Common myeloid progenitor, CD34-positive (primary cell): ENCODE measurements around the gene SLC49A3.

Experiments used
- CTCF ChIA-PET: fragments of 350-600 bp; sonication (Branson Sonifier 250); formaldehyde crosslinking; loops from one replicate; lab custom pipeline; 2021; ENCODE audit warnings: antibody characterized with exemption; lab: Charles Lee
- POLR2A ChIA-PET: fragments of 350-600 bp; sonication (Branson Sonifier 250); formaldehyde crosslinking; loops from one replicate; lab custom pipeline; 2021; ENCODE audit warnings: antibody characterized with exemption; lab: Charles Lee
- DNase-seq, 3 donors: peaks; one replicate each; pipeline versions ENCODE4 v3.0.0 to v3.0.0-alpha.2; 2013
- H3K27ac ChIP-seq, 2 experiments: 1 replicate in 1 of 2; 2 replicates in 1 of 2; pipeline ENCODE4 v1.7.0; 2013; ENCODE audit warnings: inconsistent platforms in 2 of 2, low read length in 2 of 2, mild to moderate bottlenecking in 2 of 2, low read depth in 1 of 2, moderate library complexity in 1 of 2; ENCODE audit not compliant: severe bottlenecking in 2 of 2, insufficient read depth in 1 of 2, poor library complexity in 1 of 2
- H3K27me3 ChIP-seq, 5 experiments: replicated peaks in 2 of 5; 1 replicate in 3 of 5; 2 replicates in 2 of 5; pipeline versions ENCODE4 v1.6.1 to v1.7.0; 2013; ENCODE audit warnings: low read length in 4 of 5, mild to moderate bottlenecking in 2 of 5, moderate library complexity in 2 of 5, inconsistent platforms in 1 of 5; ENCODE audit not compliant: insufficient read depth in 5 of 5, control insufficient read depth in 4 of 5
- H3K36me3 ChIP-seq, 4 experiments: 1 replicate in 2 of 4; 2 replicates in 2 of 4; pipeline versions ENCODE4 v1.6.1 to v1.7.0; 2013; ENCODE audit warnings: low read length in 3 of 4, control low read depth in 1 of 4, mild to moderate bottlenecking in 1 of 4; ENCODE audit not compliant: control insufficient read depth in 4 of 4, insufficient read depth in 4 of 4
- H3K4me1 ChIP-seq, 4 experiments: 1 replicate in 3 of 4; 2 replicates in 1 of 4; pipeline versions ENCODE4 v1.6.1 to v1.7.1; 2013; ENCODE audit warnings: low read length in 3 of 4, mild to moderate bottlenecking in 3 of 4, control low read depth in 1 of 4, inconsistent platforms in 1 of 4, moderate library complexity in 1 of 4; ENCODE audit not compliant: control insufficient read depth in 4 of 4, insufficient read depth in 4 of 4; ENCODE audit errors: control extremely low read depth in 1 of 4
- H3K4me3 ChIP-seq, 7 experiments: 1 replicate in 4 of 7; 2 replicates in 3 of 7; pipeline versions ENCODE4 v1.5.1 to v1.7.0; 2013; ENCODE audit warnings: mild to moderate bottlenecking in 7 of 7, low read length in 6 of 7, moderate library complexity in 6 of 7, inconsistent platforms in 2 of 7, low read depth in 2 of 7, control low read depth in 1 of 7; ENCODE audit not compliant: insufficient read depth in 4 of 7, control insufficient read depth in 1 of 7; ENCODE audit errors: extremely low read depth in 1 of 7
- H3K9me3 ChIP-seq, 5 experiments: 1 replicate in 4 of 5; 2 replicates in 1 of 5; pipeline versions ENCODE4 v1.6.1 to v1.7.1; 2013; ENCODE audit warnings: low read length in 4 of 5, mild to moderate bottlenecking in 2 of 5, inconsistent platforms in 1 of 5, low read depth in 1 of 5, moderate library complexity in 1 of 5; ENCODE audit not compliant: control insufficient read depth in 4 of 5, insufficient read depth in 2 of 5; ENCODE audit errors: control extremely low read depth in 1 of 5
- WGBS: methylation state at CpG from one replicate; pipeline ENCODE4 v1.1.5; 2013; ENCODE audit not compliant: insufficient coverage; 5-methylcytosine and 5-hydroxymethylcytosine counted together

The SLC49A3 gene

DNA sequence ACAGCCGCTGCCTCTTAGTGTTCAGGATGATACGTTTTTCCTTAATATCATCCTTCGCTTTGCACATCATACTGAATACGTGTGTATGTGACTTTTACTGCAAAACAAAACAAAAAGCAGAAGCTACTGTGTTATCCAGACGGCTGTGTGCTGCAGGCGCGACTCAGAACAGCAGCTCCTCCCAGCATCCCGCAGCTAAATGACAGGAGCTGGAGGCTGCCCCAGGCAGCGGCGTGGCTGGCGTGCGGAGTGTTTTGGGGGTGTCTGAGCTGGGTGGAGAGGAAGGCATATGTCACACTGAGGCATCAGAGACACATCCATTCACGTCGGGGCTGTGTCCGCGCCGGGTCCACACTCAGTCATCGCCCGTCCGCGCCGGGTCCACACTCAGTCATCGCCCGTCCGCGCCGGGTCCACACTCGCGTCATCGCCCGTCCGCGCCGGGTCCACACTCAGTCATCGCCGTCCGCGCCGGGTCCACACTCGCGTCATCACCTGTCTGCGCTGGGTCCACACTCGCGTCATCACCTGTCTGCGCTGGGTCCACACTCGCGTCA is 33.3 kb upstream of the SLC49A3 start:
- 94% methylated on average over 34 of the region's 47 CpGs for WGBS
- Histone ChIP-seq H3K36me3 (peaks cover 0 to 34% (median 5%) of the 10 kb centered on the region in 4 experiments), H3K27ac (no peak overlapping the region), H3K4me3 (no peak overlapping the region), H3K27me3 (no peaks in the 10 kb centered on the region), H3K4me1 (peaks cover 0 to 48% (median 22%) of the 10 kb centered on the region in 4 experiments), H3K9me3 (no peaks in the 10 kb centered on the region)
- ChIA-PET POLR2A (no interaction called here), CTCF (interaction anchor here (1.4 kb wide), 1 partner anchor 20 kb away, joined by 3 read pairs; no protein-coding TSS in a partner anchor)
- DNase-seq, result peak in 2 of 3 donors; percentile 47 to 54

DNA sequence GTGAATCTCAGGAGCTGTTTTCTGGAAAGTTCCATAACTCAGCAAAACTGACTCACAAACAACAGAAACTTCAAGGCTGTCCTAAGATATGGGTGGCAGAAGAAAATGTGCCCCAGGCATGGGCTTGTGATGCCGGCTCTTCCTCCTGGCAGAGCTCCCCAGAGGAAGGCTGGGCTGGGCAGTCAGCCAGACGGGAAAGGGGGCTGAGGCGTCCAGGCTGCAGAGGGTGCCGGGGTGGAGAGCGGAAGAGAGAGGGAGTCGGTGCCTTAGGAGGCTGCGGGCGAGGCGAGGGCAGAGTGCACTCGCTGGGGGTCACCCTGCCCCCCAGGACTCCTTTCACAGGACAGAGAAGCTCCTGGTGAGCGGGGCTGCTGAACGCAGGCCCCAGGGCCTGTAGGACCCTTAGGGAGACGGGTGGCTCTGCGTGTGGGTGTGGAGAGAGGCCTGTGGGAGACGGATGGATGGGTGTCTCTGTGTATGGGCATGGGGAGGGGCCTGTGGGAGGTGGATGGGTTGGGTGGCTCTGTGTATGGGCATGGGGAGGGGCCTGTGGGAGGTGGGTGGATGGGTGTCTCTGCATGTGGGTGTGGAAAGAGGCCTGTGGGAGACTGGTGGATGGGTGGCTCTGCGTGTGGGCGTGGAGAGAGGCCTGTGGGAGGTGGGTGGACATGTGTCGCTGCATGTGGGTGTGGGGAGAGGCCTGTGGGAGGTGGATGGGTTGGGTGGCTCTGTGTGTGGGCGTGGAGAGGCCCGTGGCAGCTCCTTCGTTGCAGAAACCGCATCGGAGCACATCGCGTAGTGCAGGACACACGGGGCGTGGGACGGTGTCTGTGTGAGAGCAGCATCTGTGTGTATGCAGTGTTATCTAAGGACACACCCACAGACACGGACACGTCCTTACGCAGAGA is 32.6 kb upstream of the SLC49A3 start:
- Histone ChIP-seq H3K27ac (peak overlapping the region in 1 of 2 experiments; percentile 19), H3K4me3 (peak overlapping the region in 1 of 7 experiments; percentile 38), H3K4me1 (peaks cover 0 to 41% (median 19%) of the 10 kb centered on the region in 4 experiments), H3K27me3 (no peaks in the 10 kb centered on the region), H3K36me3 (peaks cover 0 to 34% (median 5%) of the 10 kb centered on the region in 4 experiments), H3K9me3 (no peaks in the 10 kb centered on the region)
- POLR2A ChIA-PET, result no interaction called here
- DNase-seq, result peak in 2 of 3 donors; percentile 14 to 41
- CTCF ChIA-PET, result interaction anchor here (1.4 to 1.6 kb wide), 2 partner anchors 12 to 21 kb away, joined by 3 read pairs; no protein-coding TSS in a partner anchor
- 76% methylated on average over 25 of the region's 31 CpGs for WGBS

DNA sequence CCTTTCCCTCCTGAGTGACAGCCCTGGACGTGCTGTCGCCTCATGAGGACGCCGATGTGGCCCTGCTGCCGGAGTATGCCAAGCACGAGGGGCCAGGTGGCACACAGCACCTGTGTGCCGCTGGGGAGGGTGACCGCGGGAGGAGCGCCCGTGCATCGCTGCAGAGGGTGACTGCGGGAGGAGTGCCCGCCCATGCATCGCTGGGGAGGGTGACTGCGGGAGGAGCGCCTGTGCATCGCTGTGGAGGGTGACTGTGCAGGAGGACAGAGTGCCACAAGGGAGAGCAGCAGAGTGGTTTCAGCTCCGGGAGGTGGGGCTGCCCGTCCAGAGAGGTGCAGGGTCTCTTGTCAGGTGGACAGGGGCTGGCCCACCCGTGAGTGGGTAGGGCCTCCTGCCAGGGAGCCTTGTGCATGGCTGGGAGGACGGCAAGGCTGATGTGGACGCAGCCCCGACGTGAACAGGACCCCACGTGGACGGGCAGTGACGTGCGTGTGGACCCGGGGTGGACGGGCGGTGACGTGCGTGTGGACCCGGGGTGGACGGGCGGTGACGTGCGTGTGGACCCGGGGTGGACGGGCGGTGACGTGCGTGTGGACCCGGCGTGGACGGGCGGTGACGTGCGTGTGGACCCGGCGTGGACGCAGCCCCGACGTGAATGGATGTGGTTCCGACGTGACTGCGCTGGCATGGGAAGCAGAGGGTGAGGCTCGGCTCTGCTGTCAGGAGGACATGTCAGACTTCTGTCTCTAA is 31.3 kb upstream of the SLC49A3 start:
- Histone ChIP-seq H3K9me3 (no peaks in the 10 kb centered on the region), H3K4me1 (peaks cover 0 to 30% (median 9%) of the 10 kb centered on the region in 4 experiments), H3K36me3 (peaks cover 0 to 34% (median 5%) of the 10 kb centered on the region in 4 experiments), H3K4me3 (no peak overlapping the region), H3K27me3 (no peaks in the 10 kb centered on the region), H3K27ac (no peak overlapping the region)
- 97% methylated on average over 51 of the region's 59 CpGs for WGBS
- ChIA-PET CTCF (interaction anchor here (1.6 kb wide), 1 partner anchor 11 kb away, joined by 3 read pairs; no protein-coding TSS in a partner anchor), POLR2A (no interaction called here)
- no peak for DNase-seq

DNA sequence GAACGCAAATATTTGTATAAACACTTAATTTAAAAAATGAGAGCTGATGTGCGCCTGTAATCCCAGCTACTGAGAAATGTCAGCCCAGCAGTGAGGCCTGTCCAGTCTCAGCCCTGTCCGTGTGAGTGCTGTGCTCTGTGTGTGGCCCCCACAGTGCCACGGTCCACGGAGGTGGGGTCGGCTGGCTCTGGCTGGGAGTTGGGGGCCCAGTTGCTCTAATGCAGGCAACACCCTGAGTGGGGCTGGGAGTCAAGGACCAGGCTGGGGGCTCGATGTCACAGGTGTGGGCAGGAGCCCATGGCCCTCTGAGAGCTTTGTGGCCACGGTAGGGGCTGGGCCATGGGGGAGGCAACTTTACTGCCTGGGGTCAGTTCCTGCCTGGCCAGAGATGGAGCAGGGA is 29.5 kb upstream of the SLC49A3 start:
- Histone ChIP-seq H3K27ac (no peak overlapping the region), H3K36me3 (peaks cover 0 to 36% (median 8%) of the 10 kb centered on the region in 4 experiments), H3K4me3 (no peak overlapping the region), H3K27me3 (no peaks in the 10 kb centered on the region), H3K9me3 (no peaks in the 10 kb centered on the region), H3K4me1 (peaks cover 0 to 23% (median 8%) of the 10 kb centered on the region in 4 experiments)
- DNase-seq, result no peak
- ChIA-PET POLR2A (no interaction called here), CTCF (interaction anchor here (1.3 to 1.5 kb wide), 2 partner anchors 9 to 34 kb away, joined by 5 read pairs; no protein-coding TSS in a partner anchor)
- 93% methylated on average over 4 of the region's 8 CpGs for WGBS

DNA sequence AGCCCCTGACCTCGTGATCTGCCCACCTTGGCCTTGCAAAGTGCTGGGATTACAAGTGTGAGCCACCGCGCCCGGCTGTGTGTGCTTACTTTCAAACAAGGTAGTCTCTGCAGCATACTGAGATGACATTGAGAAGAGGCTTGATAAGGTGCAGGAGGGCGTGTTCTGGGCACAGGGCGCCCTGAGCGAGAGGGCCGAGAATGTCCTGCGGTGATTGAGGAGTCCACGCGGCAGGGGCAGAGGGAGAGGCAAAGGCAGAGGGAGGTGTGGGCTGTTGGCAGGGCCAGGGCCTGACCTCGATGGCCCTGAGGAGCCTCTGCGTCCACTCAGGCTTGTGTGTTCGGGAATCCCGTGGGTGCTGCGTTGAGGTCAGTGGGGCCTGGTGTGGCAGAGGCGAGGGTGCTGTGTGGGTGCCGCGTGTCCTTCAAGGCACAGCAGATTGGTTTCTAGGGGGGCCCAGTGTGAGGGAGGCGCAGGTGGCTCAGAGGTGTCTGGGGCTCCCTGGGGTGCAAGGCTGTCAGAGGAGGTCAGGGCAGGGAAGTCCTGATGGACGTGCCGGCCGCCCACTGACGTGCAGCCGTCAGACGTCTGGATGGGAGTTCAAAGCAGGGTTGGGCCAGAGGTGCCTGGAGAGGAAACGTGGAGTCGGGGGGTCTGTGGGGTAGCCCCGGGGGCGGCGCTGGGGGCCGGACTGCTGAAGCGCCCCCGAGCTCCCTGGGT is 28.8 kb upstream of the SLC49A3 start:
- WGBS, result 98% methylated on average over 34 of the region's 34 CpGs
- no peak for DNase-seq
- CTCF ChIA-PET, result interaction anchor here (1.5 kb wide), 1 partner anchor 8 kb away, joined by 5 read pairs; no protein-coding TSS in a partner anchor
- no peaks in the 10 kb centered on the region for H3K27me3 ChIP-seq
- H3K27ac ChIP-seq, result peak overlapping the region in 1 of 2 experiments; percentile 14
- no peak overlapping the region for H3K4me3 ChIP-seq
- peaks cover 0 to 23% (median 8%) of the 10 kb centered on the region in 4 experiments for H3K4me1 ChIP-seq
- POLR2A ChIA-PET, result no interaction called here
- H3K9me3 ChIP-seq, result no peaks in the 10 kb centered on the region
- peaks cover 0 to 31% (median 4%) of the 10 kb centered on the region in 4 experiments for H3K36me3 ChIP-seq

DNA sequence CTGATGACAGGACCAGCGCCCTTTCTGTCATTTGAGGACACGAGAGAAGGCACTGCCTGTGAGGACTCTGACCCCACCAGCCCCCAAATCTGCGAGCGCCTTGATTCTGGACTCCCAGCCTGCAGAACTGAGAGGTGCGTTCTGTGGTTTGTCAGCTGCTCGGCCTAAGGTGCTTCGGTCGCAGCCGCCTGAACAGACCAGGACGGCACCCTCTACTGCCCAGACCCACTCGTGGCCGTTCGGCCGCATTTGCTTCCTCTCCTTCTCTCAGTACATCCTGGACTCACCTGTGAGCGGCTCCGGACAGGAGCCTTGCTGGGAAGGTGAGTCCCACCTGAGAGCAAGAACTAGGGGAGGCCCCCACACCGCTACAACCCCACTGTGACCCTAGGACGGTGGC is 25.1 kb upstream of the SLC49A3 start:
- H3K4me3 ChIP-seq, result no peak overlapping the region
- peaks cover 0 to 2% (median 0%) of the 10 kb centered on the region in 4 experiments for H3K4me1 ChIP-seq
- no peak for DNase-seq
- H3K36me3 ChIP-seq, result peaks cover 7 to 27% (median 10%) of the 10 kb centered on the region in 4 experiments
- no peaks in the 10 kb centered on the region for H3K9me3 ChIP-seq
- no peaks in the 10 kb centered on the region for H3K27me3 ChIP-seq
- CTCF ChIA-PET, result interaction anchor here (1.1 kb wide), 1 partner anchor 28 kb away, joined by 4 read pairs; no protein-coding TSS in a partner anchor
- WGBS, result 95% methylated on average over 14 of the region's 18 CpGs
- no peak overlapping the region for H3K27ac ChIP-seq
- POLR2A ChIA-PET, result no interaction called here
